Suppressor macrophage treated with lipopolysaccharide for 1 hour (primary cell): ENCODE results near the gene CDK3.
A peak's percentile ranks its signal among the peaks of the same experiment; 100 is the strongest.
"Not testable (repeated sequence)": the region's sequence is repeated elsewhere in the genome, so short reads cannot be mapped to it uniquely, and the experiment has no call there.

Experiments used
- DNase-seq, 3 donors: peaks; one replicate each; pipeline ENCODE4 v3.0.0-alpha.2; 2020 to 2022

CDK3 gene

GRCh38 chr17:76044475-76045007 lies 43.9 kb downstream of the CDK3 start:
- not testable (repeated sequence) for DNase-seq

- DNase-seq, result peak in 1 of 3 donors; percentile 8
Measured at GRCh38 chr17:76046064-76046463, 45.4 kb downstream of the CDK3 start.

GRCh38 chr17:76048025-76048605 lies 47.5 kb downstream of the CDK3 start:
- no peak for DNase-seq

GRCh38 chr17:76048711-76049110 lies 48.1 kb downstream of the CDK3 start:
- DNase-seq, result no peak

GRCh38 chr17:76049239-76049638 lies 48.6 kb downstream of the CDK3 start:
- DNase-seq, result no peak

- peak in 1 of 3 donors; percentile 35 for DNase-seq
Measured at GRCh38 chr17:76049836-76050537, 49.3 kb downstream of the CDK3 start.

- no peak for DNase-seq
Measured at GRCh38 chr17:76050538-76051467, 50.1 kb downstream of the CDK3 start.

- DNase-seq, result no peak
Measured at GRCh38 chr17:76051561-76051960, 50.9 kb downstream of the CDK3 start.

GRCh38 chr17:76053246-76054111 lies 52.8 kb downstream of the CDK3 start:
- peak; percentile 68 to 72 (median 70) for DNase-seq

- DNase-seq, result no peak
Measured at GRCh38 chr17:76054112-76054476, 53.4 kb downstream of the CDK3 start.
